Keratinocyte (primary cell): ENCODE data around the gene KRTAP12-3.

Experiments
- EZH2 ChIP-seq: IDR thresholded peaks from one replicate; pipeline ENCODE4 v1.6.1; 2012; ENCODE audit warnings: inconsistent platforms, mild to moderate bottlenecking, low read length, moderate library complexity
- TF ChIP-seq, protein P1 (sequence below), 3 experiments: IDR thresholded peaks in 1 of 3; conservative IDR thresholded peaks in 1 of 3; optimal IDR thresholded peaks in 1 of 3; 2 replicates in 2 of 3; 3 replicates in 1 of 3; pipeline versions ENCODE3 to v1.5.1; 2011; ENCODE audit warnings: low read length in 3 of 3, mild to moderate bottlenecking in 3 of 3, moderate library complexity in 2 of 3, control low read depth in 1 of 3, inconsistent platforms in 1 of 3; ENCODE audit not compliant: insufficient read depth in 2 of 3; ENCODE audit errors: extremely low read depth in 1 of 3

DNA sequence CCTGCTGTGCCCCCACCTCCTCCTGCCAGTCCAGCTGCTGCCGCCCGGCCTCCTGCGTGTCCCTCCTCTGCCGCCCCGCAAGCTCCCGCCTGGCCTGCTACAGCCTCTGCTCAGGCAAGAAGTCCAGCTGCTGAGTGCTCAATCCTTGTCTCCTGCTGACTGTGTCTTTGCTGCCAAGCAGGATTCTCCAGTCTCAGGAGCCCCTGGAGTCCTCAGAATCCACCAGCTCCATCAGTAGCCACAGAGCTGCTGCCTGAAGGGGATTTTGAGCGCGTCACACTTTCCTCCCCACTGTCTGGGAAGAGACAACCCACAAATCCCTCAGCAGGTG, 10.5 kb upstream of the KRTAP12-3 start:
- TF ChIP-seq, protein P1, sequence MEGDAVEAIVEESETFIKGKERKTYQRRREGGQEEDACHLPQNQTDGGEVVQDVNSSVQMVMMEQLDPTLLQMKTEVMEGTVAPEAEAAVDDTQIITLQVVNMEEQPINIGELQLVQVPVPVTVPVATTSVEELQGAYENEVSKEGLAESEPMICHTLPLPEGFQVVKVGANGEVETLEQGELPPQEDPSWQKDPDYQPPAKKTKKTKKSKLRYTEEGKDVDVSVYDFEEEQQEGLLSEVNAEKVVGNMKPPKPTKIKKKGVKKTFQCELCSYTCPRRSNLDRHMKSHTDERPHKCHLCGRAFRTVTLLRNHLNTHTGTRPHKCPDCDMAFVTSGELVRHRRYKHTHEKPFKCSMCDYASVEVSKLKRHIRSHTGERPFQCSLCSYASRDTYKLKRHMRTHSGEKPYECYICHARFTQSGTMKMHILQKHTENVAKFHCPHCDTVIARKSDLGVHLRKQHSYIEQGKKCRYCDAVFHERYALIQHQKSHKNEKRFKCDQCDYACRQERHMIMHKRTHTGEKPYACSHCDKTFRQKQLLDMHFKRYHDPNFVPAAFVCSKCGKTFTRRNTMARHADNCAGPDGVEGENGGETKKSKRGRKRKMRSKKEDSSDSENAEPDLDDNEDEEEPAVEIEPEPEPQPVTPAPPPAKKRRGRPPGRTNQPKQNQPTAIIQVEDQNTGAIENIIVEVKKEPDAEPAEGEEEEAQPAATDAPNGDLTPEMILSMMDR (optimal IDR thresholded peaks at IDR 0.05 in 1 of 3, IDR thresholded peaks at IDR 0.05 in 1 of 3, conservative IDR thresholded peaks at IDR 0.05 in 1 of 3; ENCODE audit: extremely low read depth in 1 of 3, insufficient read depth in 2 of 3, low read length in 3 of 3), result no peak
- no peak for TF ChIP-seq EZH2
